Prostate gland (tissue), 2 donors: ENCODE measurements around the gene SH3GL3. TPM values are rescaled to one million over a fixed set of nuclear protein-coding genes. Genes with fewer than 3 reads are reported as not detected.

Experiments used
- DNase-seq: peaks from one replicate; pipeline ENCODE4 v3.0.0-alpha.2; 2019; ENCODE audit warnings: low spot score
- H3K27ac ChIP-seq, 2 donors: fragments of 200-600 bp; sonication (generic); 2 replicates each; pipeline ENCODE4 v1.5.1; 2017 to 2019
- H3K27me3 ChIP-seq: fragments of 200-600 bp; sonication (generic); replicated peaks from 2 replicates; pipeline ENCODE4 v1.5.1; 2019; ENCODE audit not compliant: insufficient read depth
- H3K36me3 ChIP-seq, 2 donors: fragments of 200-600 bp; sonication (generic); 1 replicate in 1 of 2; 2 replicates in 1 of 2; pipeline versions ENCODE4 v1.5.1 to v1.8.1; 2017 to 2019
- H3K4me1 ChIP-seq: fragments of 200-600 bp; sonication (generic); replicated peaks from 2 replicates; pipeline ENCODE4 v1.5.1; 2019
- H3K4me3 ChIP-seq, 2 donors: fragments of 200-600 bp; sonication (generic); 2 replicates each; pipeline ENCODE4 v1.5.1; 2017 to 2019
- H3K9me3 ChIP-seq: fragments of 200-600 bp; sonication (generic); 2 replicates; pipeline ENCODE4 v1.5.1; 2017
- POLR2A ChIP-seq: fragments of 450-650 bp; IDR thresholded peaks from one replicate; pipeline ENCODE4 v1.6.1; 2016; ENCODE audit warnings: antibody characterized with exemption, mild to moderate bottlenecking
- POLR2AphosphoS5 ChIP-seq: sonication (generic); formaldehyde crosslinking; IDR thresholded peaks from one replicate; pipeline ENCODE4 v1.6.1; 2017; ENCODE audit warnings: antibody characterized with exemption
- WGBS: methylation state at CpG from one replicate; pipeline ENCODE4 v1.1.5; 2018; 5-methylcytosine and 5-hydroxymethylcytosine counted together
- intact Hi-C: fragments of 100-400 bp; cut with DNase I; formaldehyde crosslinking; loops from one replicate; pipeline ENCODE4 v1.14.2; 2022
- total RNA-seq, 2 donors: library from RNA; depleted of rRNA; stranded (reverse); fragments of >200 nt; gene quantifications; one replicate each; pipeline ENCODE4 v1.1.0, GENCODE V29; 2016
- TF ChIP-seq, protein P1 (sequence below), 4 experiments: fragments of 200-600 bp in 2 of 4; fragments of 450-650 bp in 2 of 4; sonication (generic) in 2 of 4; IDR thresholded peaks; 1 replicate in 3 of 4; 2 replicates in 1 of 4; pipeline ENCODE4 v1.5.1; 2016 to 2019; ENCODE audit warnings: antibody characterized with exemption in 4 of 4, mild to moderate bottlenecking in 2 of 4, moderate library complexity in 2 of 4

Gene SH3GL3
- total RNA-seq, 2 donors from 2014 or later, result 2.2 to 7.4 TPM

DNA sequence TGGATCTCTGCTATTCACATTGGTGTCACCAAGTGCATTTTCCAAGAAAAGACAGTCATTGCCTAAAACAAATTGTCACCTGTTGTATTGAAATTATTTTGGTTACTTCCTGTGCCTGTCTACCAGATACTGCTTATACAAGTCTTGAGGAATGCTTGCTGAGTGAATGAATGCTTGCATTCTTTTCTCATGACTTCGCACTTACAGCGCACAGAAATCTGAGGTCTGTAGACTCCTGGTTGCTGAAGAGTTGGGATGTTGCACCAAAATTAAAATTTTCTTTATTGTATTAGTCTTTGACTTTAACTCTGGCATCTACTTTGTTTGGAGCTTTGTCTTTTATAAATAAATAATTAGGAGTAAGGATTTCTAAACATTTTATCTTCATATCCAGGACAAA lies 28.4 kb downstream of the SH3GL3 start:
- Histone ChIP-seq H3K4me3 (no peak overlapping the region), H3K27ac (no peak overlapping the region), H3K9me3 (no peaks in the 10 kb centered on the region), H3K36me3 (no peaks in the 10 kb centered on the region), H3K4me1 (no peaks in the 10 kb centered on the region), H3K27me3 (no peaks in the 10 kb centered on the region)
- no peak for DNase-seq
- 95% methylated on average over 2 of the region's 2 CpGs for WGBS
- TF ChIP-seq POLR2AphosphoS5 (no peak), POLR2A (no peak)
- TF ChIP-seq, protein P1, sequence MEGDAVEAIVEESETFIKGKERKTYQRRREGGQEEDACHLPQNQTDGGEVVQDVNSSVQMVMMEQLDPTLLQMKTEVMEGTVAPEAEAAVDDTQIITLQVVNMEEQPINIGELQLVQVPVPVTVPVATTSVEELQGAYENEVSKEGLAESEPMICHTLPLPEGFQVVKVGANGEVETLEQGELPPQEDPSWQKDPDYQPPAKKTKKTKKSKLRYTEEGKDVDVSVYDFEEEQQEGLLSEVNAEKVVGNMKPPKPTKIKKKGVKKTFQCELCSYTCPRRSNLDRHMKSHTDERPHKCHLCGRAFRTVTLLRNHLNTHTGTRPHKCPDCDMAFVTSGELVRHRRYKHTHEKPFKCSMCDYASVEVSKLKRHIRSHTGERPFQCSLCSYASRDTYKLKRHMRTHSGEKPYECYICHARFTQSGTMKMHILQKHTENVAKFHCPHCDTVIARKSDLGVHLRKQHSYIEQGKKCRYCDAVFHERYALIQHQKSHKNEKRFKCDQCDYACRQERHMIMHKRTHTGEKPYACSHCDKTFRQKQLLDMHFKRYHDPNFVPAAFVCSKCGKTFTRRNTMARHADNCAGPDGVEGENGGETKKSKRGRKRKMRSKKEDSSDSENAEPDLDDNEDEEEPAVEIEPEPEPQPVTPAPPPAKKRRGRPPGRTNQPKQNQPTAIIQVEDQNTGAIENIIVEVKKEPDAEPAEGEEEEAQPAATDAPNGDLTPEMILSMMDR (IDR thresholded peaks at IDR 0.05), result no peak
- intact Hi-C loops, result no loop called here

DNA sequence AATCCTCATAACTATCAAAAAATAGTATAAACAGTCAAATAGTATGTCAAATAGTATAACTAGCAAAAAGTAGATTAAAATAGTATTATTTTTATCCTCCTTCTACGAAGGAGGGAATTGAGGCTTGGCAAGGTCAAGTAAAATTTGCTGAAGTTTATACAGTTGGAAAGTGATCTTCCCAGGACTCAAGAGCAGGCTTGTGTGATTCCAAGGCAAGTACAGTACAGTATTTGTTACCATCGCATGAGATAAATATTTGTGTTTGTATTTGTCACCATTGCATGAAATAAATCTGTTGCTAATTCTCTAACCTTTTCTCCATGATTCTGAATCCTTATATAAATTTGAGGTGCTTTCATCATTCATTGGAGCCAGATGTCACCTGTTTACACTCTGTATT lies 28.9 kb downstream of the SH3GL3 start:
- H3K36me3 ChIP-seq, result no peaks in the 10 kb centered on the region
- H3K27ac ChIP-seq, result no peak overlapping the region
- intact Hi-C loops, result no loop called here
- H3K9me3 ChIP-seq, result no peaks in the 10 kb centered on the region
- WGBS, result 87% methylated on average over 2 of the region's 2 CpGs
- no peak overlapping the region for H3K4me3 ChIP-seq
- H3K27me3 ChIP-seq, result no peaks in the 10 kb centered on the region
- TF ChIP-seq, protein P1 (IDR thresholded peaks at IDR 0.05), result no peak
- TF ChIP-seq POLR2AphosphoS5 (no peak), POLR2A (no peak)
- no peaks in the 10 kb centered on the region for H3K4me1 ChIP-seq
- DNase-seq, result no peak

DNA sequence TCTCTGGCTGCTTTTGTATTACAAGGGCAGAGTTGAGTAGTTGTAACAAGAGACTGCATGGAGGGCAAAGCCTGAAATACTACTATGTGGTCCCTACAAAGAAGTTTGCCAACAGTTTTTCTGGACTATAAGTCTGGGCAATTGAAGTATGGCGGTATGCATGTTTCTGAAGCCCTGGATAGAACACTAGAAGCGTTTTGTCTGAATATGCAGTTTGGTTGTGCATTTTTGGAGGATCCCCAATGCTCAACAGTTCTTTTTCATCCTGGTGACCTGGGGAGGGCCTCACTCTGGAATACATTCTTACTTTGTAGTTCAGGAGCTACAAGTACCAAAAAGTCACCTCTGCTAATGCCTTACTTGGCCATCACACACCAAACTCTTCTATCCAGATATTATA lies 29.6 kb downstream of the SH3GL3 start:
- H3K9me3 ChIP-seq, result no peaks in the 10 kb centered on the region
- no peaks in the 10 kb centered on the region for H3K4me1 ChIP-seq
- H3K27ac ChIP-seq, result no peak overlapping the region
- no peak overlapping the region for H3K4me3 ChIP-seq
- WGBS, result 93% methylated on average over 2 of the region's 2 CpGs
- no peaks in the 10 kb centered on the region for H3K27me3 ChIP-seq
- no peak for DNase-seq
- intact Hi-C loops, result no loop called here
- TF ChIP-seq POLR2A, result no peak
- no peak for TF ChIP-seq POLR2AphosphoS5
- TF ChIP-seq, protein P1 (IDR thresholded peaks at IDR 0.05), result no peak
- H3K36me3 ChIP-seq, result no peaks in the 10 kb centered on the region

DNA sequence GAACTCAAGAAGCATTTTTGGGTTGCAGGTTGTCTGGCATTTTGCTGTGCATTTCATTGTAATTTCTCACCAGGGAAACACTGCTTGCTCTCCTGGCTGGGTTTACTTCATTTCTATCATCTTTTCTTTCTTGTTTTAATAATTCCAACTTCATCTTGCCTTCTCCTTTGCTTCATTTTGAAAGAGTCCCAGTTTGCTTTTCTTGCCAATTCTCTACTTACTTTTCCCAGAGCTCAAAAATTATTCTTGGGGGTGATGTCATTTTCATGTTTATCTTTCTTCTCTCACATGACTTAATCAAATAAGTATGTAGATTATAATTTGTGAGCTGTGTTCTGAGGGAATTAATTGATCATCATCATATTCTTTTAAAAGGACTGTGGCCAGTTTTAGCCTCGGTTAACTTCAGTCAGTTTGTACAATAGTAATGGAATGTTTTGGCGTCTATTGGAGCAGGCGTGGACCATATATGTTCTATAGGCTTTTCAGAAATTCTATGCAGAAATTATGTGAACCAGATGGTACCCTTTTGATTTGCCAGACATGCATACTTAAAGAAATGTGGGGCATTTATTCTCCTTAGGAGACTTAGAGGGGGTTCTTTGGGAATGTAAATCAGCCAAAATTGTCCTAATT lies 30.1 kb downstream of the SH3GL3 start:
- no peaks in the 10 kb centered on the region for H3K4me1 ChIP-seq
- no peak overlapping the region for H3K4me3 ChIP-seq
- H3K27me3 ChIP-seq, result no peaks in the 10 kb centered on the region
- intact Hi-C loops, result no loop called here
- H3K27ac ChIP-seq, result no peak overlapping the region
- no peaks in the 10 kb centered on the region for H3K9me3 ChIP-seq
- TF ChIP-seq, protein P1 (IDR thresholded peaks at IDR 0.05), result no peak
- TF ChIP-seq POLR2AphosphoS5 (no peak), POLR2A (no peak)
- DNase-seq, result no peak
- WGBS, result 88% methylated on average over 3 of the region's 3 CpGs
- H3K36me3 ChIP-seq, result no peaks in the 10 kb centered on the region

DNA sequence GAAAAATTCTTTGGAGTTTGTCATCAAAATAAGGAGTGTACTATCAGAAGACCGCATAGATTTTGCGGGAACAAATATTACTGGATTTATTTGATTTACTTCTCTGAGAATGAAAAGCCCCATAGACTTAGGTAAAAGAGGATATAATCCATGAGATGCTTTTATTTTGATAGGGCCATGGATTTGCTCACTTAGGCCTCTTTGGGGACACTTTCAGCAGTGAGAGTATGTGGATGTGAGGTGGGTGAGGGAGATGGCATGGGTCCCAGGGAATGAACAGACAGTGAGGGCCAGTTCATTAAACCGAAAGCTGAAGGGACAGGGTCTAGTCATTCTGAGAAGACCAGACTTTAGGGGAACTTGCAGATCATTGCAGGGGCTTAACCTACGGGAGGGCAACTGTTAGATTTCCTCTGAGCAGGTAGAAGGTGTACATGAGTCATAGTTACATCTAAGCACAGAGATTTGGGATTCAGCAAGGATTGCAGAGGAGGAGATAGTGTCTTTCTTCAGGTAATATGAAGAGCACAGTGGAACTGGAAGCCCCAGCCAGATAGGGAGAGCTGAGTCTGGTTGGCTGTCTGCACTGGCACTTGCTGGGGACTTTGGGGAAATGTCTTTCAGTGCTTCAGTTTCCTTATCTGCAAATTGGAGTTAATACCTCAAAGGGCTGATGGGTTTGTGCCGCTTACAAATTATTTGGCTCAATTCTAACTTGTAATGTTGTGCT lies 30.8 kb downstream of the SH3GL3 start:
- no peaks in the 10 kb centered on the region for H3K9me3 ChIP-seq
- H3K36me3 ChIP-seq, result no peaks in the 10 kb centered on the region
- H3K4me3 ChIP-seq, result no peak overlapping the region
- intact Hi-C loops, result no loop called here
- no peaks in the 10 kb centered on the region for H3K27me3 ChIP-seq
- H3K27ac ChIP-seq, result no peak overlapping the region
- TF ChIP-seq POLR2AphosphoS5 (no peak), POLR2A (no peak)
- TF ChIP-seq, protein P1 (IDR thresholded peaks at IDR 0.05), result no peak
- DNase-seq, result no peak
- WGBS, result 92% methylated on average over 5 of the region's 5 CpGs
- no peaks in the 10 kb centered on the region for H3K4me1 ChIP-seq
